A673 (cell line): ENCODE data around the gene CPLX3. TPM values are rescaled to one million over a fixed set of nuclear protein-coding genes. Genes with fewer than 3 reads are reported as not detected.

Experiments used
- BruUV-seq: library from RNA; stranded (reverse); fragments of 400-500 nt; replicated peaks from 2 replicates; lab custom pipeline; 2021; lab: Mats Ljungman, UMichigan
- CTCF ChIA-PET: fragments of 300-600 bp; sonication (Branson Sonifier 250); formaldehyde crosslinking; loops from one replicate; lab custom pipeline; 2022; ENCODE audit warnings: antibody characterized with exemption; lab: Charles Lee
- POLR2A ChIA-PET: fragments of 300-600 bp; sonication (Branson Sonifier 250); formaldehyde crosslinking; loops from one replicate; lab custom pipeline; 2022; ENCODE audit warnings: antibody characterized with exemption; ENCODE audit not compliant: low non-redundant PET; lab: Charles Lee
- DNase-seq: peaks from one replicate; pipeline ENCODE4 v3.0.0-alpha.2; 2015; ENCODE audit warnings: low spot score
- H3K27ac ChIP-seq: fragments of 200-600 bp; sonication (generic); 2 replicates; pipeline ENCODE4 v1.5.1; 2016; ENCODE audit warnings: mixed run types, low read depth, mild to moderate bottlenecking, mixed read lengths, antibody characterized with exemption, low read length; ENCODE audit not compliant: poor library complexity, severe bottlenecking
- H3K27me3 ChIP-seq: fragments of 200-600 bp; sonication (generic); replicated peaks from 2 replicates; pipeline ENCODE4 v1.6.1; 2017; ENCODE audit warnings: mixed run types, low read depth, mild to moderate bottlenecking, mixed read lengths, antibody characterized with exemption, low read length; ENCODE audit not compliant: insufficient read depth, poor library complexity
- H3K36me3 ChIP-seq: fragments of 200-600 bp; sonication (generic); 2 replicates; pipeline ENCODE4 v1.6.1; 2016; ENCODE audit warnings: mixed run types, mild to moderate bottlenecking, mixed read lengths, antibody characterized with exemption, low read length; ENCODE audit not compliant: insufficient read depth, poor library complexity, severe bottlenecking
- H3K4me1 ChIP-seq: fragments of 200-600 bp; sonication (generic); 2 replicates; pipeline ENCODE4 v1.6.1; 2017; ENCODE audit warnings: mixed run types, mild to moderate bottlenecking, mixed read lengths, antibody characterized with exemption, low read length; ENCODE audit not compliant: insufficient read depth, poor library complexity, severe bottlenecking
- H3K4me3 ChIP-seq: fragments of 200-600 bp; sonication (generic); 2 replicates; pipeline ENCODE4 v1.5.1; 2016; ENCODE audit warnings: low read depth, mixed run types, mild to moderate bottlenecking, mixed read lengths, low read length; ENCODE audit not compliant: poor library complexity, severe bottlenecking
- H3K9me3 ChIP-seq: fragments of 200-600 bp; sonication (generic); 2 replicates; pipeline ENCODE4 v1.6.1; 2016; ENCODE audit warnings: mixed run types, low read depth, mild to moderate bottlenecking, mixed read lengths, antibody characterized with exemption, low read length; ENCODE audit not compliant: poor library complexity, severe bottlenecking
- EZH2 ChIP-seq: fragments of 200-600 bp; sonication (generic); IDR thresholded peaks from 2 replicates; pipeline ENCODE4 v1.6.1; 2017; ENCODE audit warnings: borderline replicate concordance, low read depth, mild to moderate bottlenecking, mixed read lengths, antibody characterized with exemption, low read length; ENCODE audit not compliant: poor library complexity, severe bottlenecking
- intact Hi-C: fragments of 100-400 bp; cut with micrococcal nuclease; formaldehyde crosslinking; loops from one replicate; pipeline ENCODE4 v1.10.0; 2022; ENCODE audit not compliant: unreplicated experiment
- total RNA-seq: library from RNA; stranded (reverse); gene quantifications from 2 replicates; pipeline ENCODE4 v1.2.3, GENCODE V29; 2021
- TF ChIP-seq, protein P1 (sequence below): fragments of 300-800, 200-600 bp; sonication (generic); conservative IDR thresholded peaks from 2 replicates; pipeline ENCODE4 v1.5.1; 2017; ENCODE audit warnings: low read depth, mild to moderate bottlenecking, antibody characterized with exemption, low read length, moderate library complexity, mixed read lengths

CPLX3 gene
- total RNA-seq, 1 experiment from 2014 or later: 0.17 TPM

DNA sequence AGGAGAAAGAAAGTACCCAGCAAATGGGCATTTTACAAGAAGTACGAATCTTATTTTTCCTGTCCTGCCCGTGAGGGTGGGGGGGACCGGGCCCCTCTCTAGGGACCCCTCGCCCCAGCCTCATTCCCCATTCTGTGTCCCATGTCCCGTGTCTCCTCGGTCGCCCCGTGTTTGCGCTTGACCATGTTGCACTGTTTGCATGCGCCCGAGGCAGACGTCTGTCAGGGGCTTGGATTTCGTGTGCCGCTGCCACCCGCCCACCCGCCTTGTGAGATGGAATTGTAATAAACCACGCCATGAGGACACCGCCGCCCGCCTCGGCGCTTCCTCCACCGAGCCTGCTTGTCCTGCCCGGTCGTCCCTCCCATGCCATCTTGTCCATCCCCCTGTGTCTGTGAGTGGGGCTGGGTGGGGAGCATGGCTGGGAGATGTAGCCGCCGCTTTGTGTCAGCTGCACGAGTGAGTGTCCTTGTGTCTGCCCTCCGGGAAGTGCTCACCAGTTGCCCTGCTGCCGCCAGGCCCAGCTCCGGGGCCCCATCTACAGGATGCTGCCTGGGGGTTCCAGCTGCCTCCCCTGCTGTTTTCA lies 23.5 kb upstream of the CPLX3 start:
- Histone ChIP-seq H3K27ac (no peak overlapping the region), H3K9me3 (no peaks in the 10 kb centered on the region), H3K27me3 (no peaks in the 10 kb centered on the region), H3K4me1 (no peaks in the 10 kb centered on the region), H3K4me3 (no peak overlapping the region), H3K36me3 (peaks cover 40% of the 10 kb centered on the region)
- no TSS peak for BruUV-seq
- ChIA-PET POLR2A (no interaction called here), CTCF (interaction anchor here (0.6 kb wide), 2 partner anchors 32 to 137 kb away, joined by 3 to 4 read pairs; no protein-coding TSS in a partner anchor)
- TF ChIP-seq EZH2: no peak
- TF ChIP-seq, protein P1, sequence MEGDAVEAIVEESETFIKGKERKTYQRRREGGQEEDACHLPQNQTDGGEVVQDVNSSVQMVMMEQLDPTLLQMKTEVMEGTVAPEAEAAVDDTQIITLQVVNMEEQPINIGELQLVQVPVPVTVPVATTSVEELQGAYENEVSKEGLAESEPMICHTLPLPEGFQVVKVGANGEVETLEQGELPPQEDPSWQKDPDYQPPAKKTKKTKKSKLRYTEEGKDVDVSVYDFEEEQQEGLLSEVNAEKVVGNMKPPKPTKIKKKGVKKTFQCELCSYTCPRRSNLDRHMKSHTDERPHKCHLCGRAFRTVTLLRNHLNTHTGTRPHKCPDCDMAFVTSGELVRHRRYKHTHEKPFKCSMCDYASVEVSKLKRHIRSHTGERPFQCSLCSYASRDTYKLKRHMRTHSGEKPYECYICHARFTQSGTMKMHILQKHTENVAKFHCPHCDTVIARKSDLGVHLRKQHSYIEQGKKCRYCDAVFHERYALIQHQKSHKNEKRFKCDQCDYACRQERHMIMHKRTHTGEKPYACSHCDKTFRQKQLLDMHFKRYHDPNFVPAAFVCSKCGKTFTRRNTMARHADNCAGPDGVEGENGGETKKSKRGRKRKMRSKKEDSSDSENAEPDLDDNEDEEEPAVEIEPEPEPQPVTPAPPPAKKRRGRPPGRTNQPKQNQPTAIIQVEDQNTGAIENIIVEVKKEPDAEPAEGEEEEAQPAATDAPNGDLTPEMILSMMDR: no peak
- intact Hi-C loops: no loop called here
- DNase-seq: no peak

DNA sequence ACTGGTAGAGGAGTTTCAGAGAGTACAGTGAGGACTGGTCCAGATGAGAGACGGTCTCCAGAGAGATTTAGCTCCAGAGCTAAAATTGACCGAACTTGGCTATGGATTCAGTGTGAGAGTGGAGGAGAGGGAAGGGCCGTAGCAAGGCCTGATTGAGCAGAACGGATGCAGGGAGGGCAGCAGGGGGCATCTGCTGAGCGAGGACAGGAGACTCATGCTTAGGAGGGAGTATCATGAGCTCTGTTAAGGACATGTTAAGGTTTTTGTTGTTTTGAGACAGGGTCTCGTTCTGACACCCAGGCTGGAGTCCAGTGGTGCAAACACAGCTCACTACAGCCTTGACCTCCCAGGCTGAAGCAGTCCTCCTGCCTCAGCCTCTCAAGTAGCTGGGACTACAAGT lies 21.5 kb upstream of the CPLX3 start:
- Histone ChIP-seq H3K9me3 (no peaks in the 10 kb centered on the region), H3K4me3 (no peak overlapping the region), H3K4me1 (no peaks in the 10 kb centered on the region), H3K27me3 (no peaks in the 10 kb centered on the region), H3K27ac (no peak overlapping the region), H3K36me3 (peaks cover 34% of the 10 kb centered on the region)
- TF ChIP-seq, protein P1: no peak
- ChIA-PET CTCF (no interaction called here), POLR2A (no interaction called here)
- intact Hi-C loops: no loop called here
- DNase-seq: no peak
- BruUV-seq: no TSS peak

DNA sequence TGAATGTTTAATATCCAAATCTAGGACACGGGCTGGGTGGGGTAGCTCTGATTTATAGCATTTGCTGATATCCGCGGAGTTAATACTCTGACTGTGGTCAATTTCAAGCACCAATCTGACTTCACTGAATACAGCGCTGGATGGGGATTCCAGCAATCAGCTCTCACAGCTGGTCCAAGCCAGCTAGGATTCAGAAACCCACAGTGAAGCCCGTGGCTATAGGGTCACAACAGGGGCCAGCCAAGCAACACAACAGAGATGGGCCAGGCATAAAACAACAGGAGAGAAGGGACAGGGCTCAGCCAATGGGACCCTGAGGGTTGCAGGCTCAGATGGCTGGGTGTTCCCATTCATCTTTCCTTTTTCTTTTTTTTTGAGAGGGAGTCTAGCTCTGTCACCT lies 19.1 kb upstream of the CPLX3 start:
- ChIA-PET CTCF (no interaction called here), POLR2A (no interaction called here)

More for the DNA sequence above, 19.1 kb upstream of the CPLX3 start:
- H3K4me3 ChIP-seq: no peak overlapping the region
- H3K27ac ChIP-seq: no peak overlapping the region
- intact Hi-C loops: no loop called here
- H3K27me3 ChIP-seq: no peaks in the 10 kb centered on the region
- BruUV-seq: no TSS peak
- no peaks in the 10 kb centered on the region for H3K9me3 ChIP-seq
- no peak for DNase-seq
- H3K36me3 ChIP-seq: peaks cover 11% of the 10 kb centered on the region
- H3K4me1 ChIP-seq: no peaks in the 10 kb centered on the region
- TF ChIP-seq, protein P1: no peak
- TF ChIP-seq EZH2: no peak
